Sigmoid colon (tissue), 7 donors: ENCODE results near the gene GRIN1. TPM values are rescaled to one million over a fixed set of nuclear protein-coding genes. Genes with fewer than 3 reads are reported as not detected.

ENCODE experiments used
- DNase-seq: peaks from one replicate; pipeline ENCODE4 v3.0.0-alpha.2; 2019
- H3K27ac ChIP-seq, 4 donors: fragments of 200-600 bp; sonication (generic); one replicate each; pipeline ENCODE4 v1.5.1; 2016 to 2019; ENCODE audit warnings: mild to moderate bottlenecking in 1 of 4
- H3K27me3 ChIP-seq, 3 donors: fragments of 200-600 bp; sonication (generic); one replicate each; pipeline ENCODE4 v1.5.1; 2019; ENCODE audit warnings: mild to moderate bottlenecking in 1 of 3
- H3K36me3 ChIP-seq, 4 donors: fragments of 200-600 bp; sonication (generic); one replicate each; pipeline ENCODE4 v1.5.1; 2016 to 2019
- H3K4me1 ChIP-seq, 4 donors: fragments of 200-600 bp; sonication (generic); one replicate each; pipeline ENCODE4 v1.5.1; 2017 to 2019
- H3K4me3 ChIP-seq, 4 donors: fragments of 200-600 bp; sonication (generic); one replicate each; pipeline ENCODE4 v1.5.1; 2017 to 2019; ENCODE audit warnings: mild to moderate bottlenecking in 2 of 4, moderate library complexity in 1 of 4
- H3K9me3 ChIP-seq, 4 donors: fragments of 200-600 bp in 3 of 4; sonication (generic) in 3 of 4; one replicate each; pipeline versions ENCODE4 v1.5.1 to v1.6.1; 2013 to 2019
- EP300 ChIP-seq, 4 donors: sonication (generic); formaldehyde crosslinking; IDR thresholded peaks; one replicate each; pipeline ENCODE4 v1.6.1; 2017; ENCODE audit warnings: antibody characterized with exemption in 4 of 4
- POLR2A ChIP-seq, 2 donors: fragments of 450-650 bp; IDR thresholded peaks; one replicate each; pipeline ENCODE4 v1.6.1; 2016; ENCODE audit warnings: antibody characterized with exemption in 2 of 2, mild to moderate bottlenecking in 2 of 2, moderate library complexity in 2 of 2
- POLR2AphosphoS5 ChIP-seq, 4 donors: sonication (generic); formaldehyde crosslinking; IDR thresholded peaks; one replicate each; pipeline ENCODE4 v1.6.1; 2017; ENCODE audit warnings: antibody characterized with exemption in 4 of 4
- WGBS, 2 donors: extraction: QIAGEN DNeasy Blood & Tissue Kit; methylation state at CpG; one replicate each; pipeline ENCODE4 v1.1.7; 2013; 5-methylcytosine and 5-hydroxymethylcytosine counted together
- intact Hi-C: fragments of 100-400 bp; cut with DNase I; formaldehyde crosslinking; loops from one replicate; pipeline ENCODE4 v1.15.1; 2023
- polyA plus RNA-seq, 3 donors: library from polyadenylated mRNA; stranded (reverse); fragments of 200-250 nt; gene quantifications; one replicate each; pipeline ENCODE4 v1.2.3, GENCODE V29; 2013
- total RNA-seq, 4 donors: library from RNA; depleted of rRNA; stranded (reverse); fragments of >200 nt; gene quantifications; one replicate each; pipeline ENCODE4 v1.1.0, GENCODE V29; 2016
- TF ChIP-seq, protein P1 (sequence below), 4 experiments: fragments of 450-650 bp in 3 of 4; fragments of 200-600 bp in 1 of 4; IDR thresholded peaks; one replicate each; pipeline ENCODE4 v1.5.1; 2016 to 2019; ENCODE audit warnings: antibody characterized with exemption in 4 of 4, mild to moderate bottlenecking in 3 of 4, moderate library complexity in 2 of 4
- donor health status: healthy with polysubstance abuse.
- donor health status: Bipolar disorder and iron deficiency.
- donor health status: healthy.

GRIN1 gene
- total and polyA plus RNA-seq, 7 donors: 0.16 to 1.1 (median 0.41) TPM; not detected in 2

DNA sequence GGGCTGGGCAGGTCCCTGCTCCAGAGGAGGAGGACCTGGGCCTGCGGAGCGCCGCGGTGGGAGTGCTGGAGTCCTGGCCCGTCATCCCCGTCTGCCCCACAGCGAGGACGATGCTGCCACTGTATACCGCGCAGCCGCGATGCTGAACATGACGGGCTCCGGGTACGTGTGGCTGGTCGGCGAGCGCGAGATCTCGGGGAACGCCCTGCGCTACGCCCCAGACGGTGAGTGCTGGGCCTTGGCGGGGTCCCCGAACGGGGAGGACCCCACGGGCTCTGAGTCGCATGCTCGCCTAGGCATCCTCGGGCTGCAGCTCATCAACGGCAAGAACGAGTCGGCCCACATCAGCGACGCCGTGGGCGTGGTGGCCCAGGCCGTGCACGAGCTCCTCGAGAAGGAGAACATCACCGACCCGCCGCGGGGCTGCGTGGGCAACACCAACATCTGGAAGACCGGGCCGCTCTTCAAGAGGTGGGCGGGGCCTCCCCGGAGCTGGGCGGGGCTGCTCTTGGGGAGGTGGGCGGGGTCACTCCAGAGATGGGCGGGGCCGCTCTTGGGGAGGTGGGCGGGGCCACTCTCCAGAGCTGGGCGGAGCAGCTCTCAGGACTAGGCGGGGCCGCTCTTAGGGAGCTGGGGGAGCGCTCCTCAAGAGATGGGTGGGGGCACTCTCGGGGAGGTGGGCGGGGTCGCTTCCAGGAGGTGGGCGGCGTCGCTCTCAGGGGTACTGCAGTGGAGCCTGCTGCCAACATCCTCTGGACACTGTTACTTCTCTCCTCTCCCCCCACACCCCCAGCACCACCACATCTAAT is 17.8 kb downstream of the GRIN1 start:
- H3K9me3 ChIP-seq: no peaks in the 10 kb centered on the region
- no peak overlapping the region for H3K4me3 ChIP-seq
- 4 to 8% methylated on average over 65 of the region's 65 CpGs for WGBS, 2 donors
- no peaks in the 10 kb centered on the region for H3K36me3 ChIP-seq
- peaks cover 41 to 80% (median 67%) of the 10 kb centered on the region in 3 donors for H3K27me3 ChIP-seq
- H3K4me1 ChIP-seq: peaks cover 0 to 16% (median 14%) of the 10 kb centered on the region in 4 donors
- TF ChIP-seq, protein P1, sequence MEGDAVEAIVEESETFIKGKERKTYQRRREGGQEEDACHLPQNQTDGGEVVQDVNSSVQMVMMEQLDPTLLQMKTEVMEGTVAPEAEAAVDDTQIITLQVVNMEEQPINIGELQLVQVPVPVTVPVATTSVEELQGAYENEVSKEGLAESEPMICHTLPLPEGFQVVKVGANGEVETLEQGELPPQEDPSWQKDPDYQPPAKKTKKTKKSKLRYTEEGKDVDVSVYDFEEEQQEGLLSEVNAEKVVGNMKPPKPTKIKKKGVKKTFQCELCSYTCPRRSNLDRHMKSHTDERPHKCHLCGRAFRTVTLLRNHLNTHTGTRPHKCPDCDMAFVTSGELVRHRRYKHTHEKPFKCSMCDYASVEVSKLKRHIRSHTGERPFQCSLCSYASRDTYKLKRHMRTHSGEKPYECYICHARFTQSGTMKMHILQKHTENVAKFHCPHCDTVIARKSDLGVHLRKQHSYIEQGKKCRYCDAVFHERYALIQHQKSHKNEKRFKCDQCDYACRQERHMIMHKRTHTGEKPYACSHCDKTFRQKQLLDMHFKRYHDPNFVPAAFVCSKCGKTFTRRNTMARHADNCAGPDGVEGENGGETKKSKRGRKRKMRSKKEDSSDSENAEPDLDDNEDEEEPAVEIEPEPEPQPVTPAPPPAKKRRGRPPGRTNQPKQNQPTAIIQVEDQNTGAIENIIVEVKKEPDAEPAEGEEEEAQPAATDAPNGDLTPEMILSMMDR (IDR thresholded peaks at IDR 0.05): no peak
- TF ChIP-seq POLR2AphosphoS5 (IDR thresholded peaks at IDR 0.05): no peak
- TF ChIP-seq POLR2A (IDR thresholded peaks at IDR 0.05): no peak
- no peak for TF ChIP-seq EP300 (IDR thresholded peaks at IDR 0.05)
- no peak for DNase-seq
- no peak overlapping the region for H3K27ac ChIP-seq
- intact Hi-C loops: no loop called here

- TF ChIP-seq POLR2A (IDR thresholded peaks at IDR 0.05) (no peak), EP300 (IDR thresholded peaks at IDR 0.05) (no peak), POLR2AphosphoS5 (IDR thresholded peaks at IDR 0.05) (no peak)
- TF ChIP-seq, protein P1 (IDR thresholded peaks at IDR 0.05): no peak
- Histone ChIP-seq H3K27ac (no peak overlapping the region), H3K27me3 (peaks cover 51 to 90% (median 77%) of the 10 kb centered on the region in 3 donors), H3K9me3 (no peaks in the 10 kb centered on the region), H3K4me1 (peaks cover 0 to 27% (median 24%) of the 10 kb centered on the region in 4 donors), H3K4me3 (no peak overlapping the region), H3K36me3 (no peaks in the 10 kb centered on the region)
- no peak for DNase-seq
- 51 to 68% methylated on average over 19 of the region's 19 CpGs for WGBS, 2 donors
- intact Hi-C loops: no loop called here
These were observed 18.9 kb downstream of the GRIN1 start for GRCh38 chr9:137157618-137158415.

DNA sequence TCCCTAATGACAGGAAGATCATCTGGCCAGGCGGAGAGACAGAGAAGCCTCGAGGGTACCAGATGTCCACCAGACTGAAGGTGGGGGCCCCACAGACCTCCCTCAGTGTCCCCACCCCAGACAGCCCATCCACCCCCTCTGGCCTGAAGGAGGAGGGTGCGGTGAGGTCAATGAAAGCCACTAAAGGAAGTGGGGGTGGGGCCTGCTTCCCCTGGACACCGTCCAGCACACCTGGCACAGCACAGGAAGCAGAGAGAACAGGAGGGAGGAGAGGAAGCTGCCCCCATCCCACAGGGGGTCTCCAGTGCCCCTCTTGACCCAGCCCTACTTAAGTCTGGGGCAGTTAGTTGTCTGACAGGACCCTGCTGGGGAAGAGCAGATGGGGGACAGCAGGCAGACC is 19.7 kb downstream of the GRIN1 start:
- 18 to 24% methylated on average over 4 of the region's 4 CpGs for WGBS, 2 donors
- no peak for TF ChIP-seq POLR2A (IDR thresholded peaks at IDR 0.05)
- TF ChIP-seq EP300 (IDR thresholded peaks at IDR 0.05): no peak
- TF ChIP-seq, protein P1 (IDR thresholded peaks at IDR 0.05): no peak
- TF ChIP-seq POLR2AphosphoS5 (IDR thresholded peaks at IDR 0.05): no peak
- Histone ChIP-seq H3K36me3 (no peaks in the 10 kb centered on the region), H3K27me3 (peaks cover 59 to 98% (median 85%) of the 10 kb centered on the region in 3 donors), H3K9me3 (no peaks in the 10 kb centered on the region), H3K27ac (no peak overlapping the region), H3K4me3 (no peak overlapping the region), H3K4me1 (peaks cover 0 to 34% (median 31%) of the 10 kb centered on the region in 4 donors)
- intact Hi-C loops: no loop called here
- DNase-seq: no peak

GRCh38 chr9:137159105-137160053 is 20.4 kb downstream of the GRIN1 start:
- Histone ChIP-seq H3K4me1 (peaks cover 0 to 34% (median 31%) of the 10 kb centered on the region in 4 donors), H3K4me3 (no peak overlapping the region), H3K27me3 (peaks cover 67 to 99% (median 93%) of the 10 kb centered on the region in 3 donors), H3K9me3 (no peaks in the 10 kb centered on the region), H3K27ac (no peak overlapping the region), H3K36me3 (no peaks in the 10 kb centered on the region)
- no peak for DNase-seq
- intact Hi-C loops: no loop called here
- WGBS, 2 donors: 26 to 39% methylated on average over 14 of the region's 14 CpGs
- TF ChIP-seq EP300 (IDR thresholded peaks at IDR 0.05): no peak
- no peak for TF ChIP-seq POLR2A (IDR thresholded peaks at IDR 0.05)
- TF ChIP-seq POLR2AphosphoS5 (IDR thresholded peaks at IDR 0.05): no peak
- TF ChIP-seq, protein P1 (IDR thresholded peaks at IDR 0.05): no peak
